ENCODE results near the gene TECTA.

GRCh38 chr11:121212536-121213361 lies 111.7 kb downstream of the TECTA start:
- no peak for TF ChIP-seq CTCF (IDR thresholded peaks at IDR 0.05)
- no peak for TF ChIP-seq POLR2A (IDR thresholded peaks at IDR 0.05)
